HEK293 (cell line): ENCODE results near the gene ADGRB3.

ENCODE experiments used
- CTCF ChIA-PET: fragments of 350-600 bp; formaldehyde crosslinking; extraction: SDS; loops from one replicate; lab custom pipeline; 2021; ENCODE audit warnings: antibody characterized with exemption; lab: Yijun Ruan, JAX
- POLR2A ChIA-PET: fragments of 300-600 bp; formaldehyde crosslinking; extraction: SDS; loops from one replicate; lab custom pipeline; 2020; ENCODE audit warnings: antibody characterized with exemption, inconsistent platforms; lab: Yijun Ruan, JAX
- H3K27ac ChIP-seq: fragments of 200-500 bp; sonication (Bioruptor generic); 2 replicates; pipeline ENCODE4 v1.5.1; 2014; ENCODE audit warnings: low read depth, low read length, control low read depth, inconsistent platforms; ENCODE audit errors: extremely low read depth
- H3K36me3 ChIP-seq, 2 experiments: fragments of 200-500 bp in 1 of 2; sonication (Bioruptor generic) in 1 of 2; 1 replicate in 1 of 2; 2 replicates in 1 of 2; pipeline ENCODE4 v1.5.1; 2014 to 2017; ENCODE audit warnings: inconsistent platforms in 2 of 2, low read length in 2 of 2; ENCODE audit not compliant: control insufficient read depth in 2 of 2, insufficient read depth in 1 of 2
- H3K4me1 ChIP-seq: fragments of 200-500 bp; sonication (Bioruptor generic); 2 replicates; pipeline ENCODE4 v1.5.1; 2014; ENCODE audit warnings: mild to moderate bottlenecking, low read length, inconsistent platforms; ENCODE audit not compliant: control insufficient read depth, insufficient read depth
- H3K4me3 ChIP-seq: 2 replicates; pipeline ENCODE4 v1.5.1; 2011; ENCODE audit warnings: low read depth, mild to moderate bottlenecking, control low read depth, low read length, moderate library complexity
- H3K9me3 ChIP-seq: fragments of 200-500 bp; sonication (Bioruptor generic); 2 replicates; pipeline ENCODE4 v1.5.1; 2014; ENCODE audit warnings: low read depth, low read length, inconsistent platforms; ENCODE audit not compliant: control insufficient read depth, insufficient read depth
- GLIS1 ChIP-seq: fragments of 450-650 bp; formaldehyde crosslinking; IDR thresholded peaks from 2 replicates; pipeline ENCODE4 v1.5.1; 2016; ENCODE audit warnings: missing biosample characterization, missing genetic modification characterization
- GLIS2 ChIP-seq: fragments of 450-650 bp; formaldehyde crosslinking; IDR thresholded peaks from 2 replicates; pipeline ENCODE4 v1.5.1; 2016; ENCODE audit warnings: missing biosample characterization, missing genetic modification characterization
- IKZF3 ChIP-seq: fragments of 450-650 bp; IDR thresholded peaks from 2 replicates; pipeline ENCODE4 v1.5.0; 2018; ENCODE audit warnings: missing biosample characterization, mild to moderate bottlenecking, missing genetic modification characterization, moderate library complexity
- MZF1 ChIP-seq: fragments of 450-650 bp; formaldehyde crosslinking; IDR thresholded peaks from 2 replicates; pipeline ENCODE4 v1.5.1; 2017; ENCODE audit warnings: missing biosample characterization, missing genetic modification characterization, borderline replicate concordance
- ZBTB17 ChIP-seq: fragments of 450-650 bp; formaldehyde crosslinking; IDR thresholded peaks from 2 replicates; pipeline ENCODE4 v1.5.1; 2016; ENCODE audit warnings: missing biosample characterization, missing genetic modification characterization
- ZBTB20 ChIP-seq: fragments of 450-650 bp; formaldehyde crosslinking; IDR thresholded peaks from 2 replicates; pipeline ENCODE4 v1.5.1; 2016; ENCODE audit warnings: missing biosample characterization, missing genetic modification characterization
- ZIC2 ChIP-seq: fragments of 450-650 bp; formaldehyde crosslinking; IDR thresholded peaks from 2 replicates; pipeline ENCODE4 v1.5.1; 2016; ENCODE audit warnings: missing biosample characterization, missing genetic modification characterization
- ZNF140 ChIP-seq: fragments of 450-650 bp; formaldehyde crosslinking; IDR thresholded peaks from 2 replicates; pipeline ENCODE4 v1.5.1; 2016; ENCODE audit warnings: missing biosample characterization, missing genetic modification characterization
- ZNF157 ChIP-seq: fragments of 450-650 bp; formaldehyde crosslinking; IDR thresholded peaks from 2 replicates; pipeline ENCODE4 v1.5.1; 2016; ENCODE audit warnings: missing biosample characterization, missing genetic modification characterization
- ZNF335 ChIP-seq: fragments of 450-650 bp; formaldehyde crosslinking; conservative IDR thresholded peaks from 2 replicates; pipeline ENCODE4 v1.5.1; 2016; ENCODE audit warnings: missing biosample characterization, missing genetic modification characterization
- ZNF621 ChIP-seq: fragments of 450-650 bp; formaldehyde crosslinking; IDR thresholded peaks from 2 replicates; pipeline ENCODE4 v1.5.1; 2017; ENCODE audit warnings: missing biosample characterization, missing genetic modification characterization
- ZNF626 ChIP-seq: fragments of 450-650 bp; sonication (Bioruptor Pico); formaldehyde crosslinking; IDR thresholded peaks from 2 replicates; pipeline ENCODE4 v1.5.1; 2018; ENCODE audit warnings: missing biosample characterization, missing genetic modification characterization, inconsistent platforms
- TF ChIP-seq, protein P1 (sequence below): fragments of 450-650 bp; formaldehyde crosslinking; IDR thresholded peaks from 2 replicates; pipeline ENCODE4 v1.5.1; 2016; ENCODE audit warnings: missing biosample characterization, missing genetic modification characterization
- TF ChIP-seq, protein P2 (sequence below): fragments of 450-650 bp; formaldehyde crosslinking; optimal IDR thresholded peaks from 2 replicates; pipeline ENCODE3; 2016; ENCODE audit warnings: missing biosample characterization, mild to moderate bottlenecking, missing genetic modification characterization
- TF ChIP-seq, protein P3 (sequence below): fragments of 450-650 bp; formaldehyde crosslinking; IDR thresholded peaks from 2 replicates; pipeline ENCODE4 v1.5.1; 2016; ENCODE audit warnings: missing biosample characterization, missing genetic modification characterization
- TF ChIP-seq, protein P4 (sequence below): fragments of 450-650 bp; formaldehyde crosslinking; IDR thresholded peaks from 2 replicates; pipeline ENCODE4 v1.5.1; 2017; ENCODE audit warnings: missing biosample characterization, missing genetic modification characterization
- TF ChIP-seq, protein P5 (sequence below): fragments of 450-650 bp; formaldehyde crosslinking; IDR thresholded peaks from 2 replicates; pipeline ENCODE4 v1.5.1; 2016; ENCODE audit warnings: missing biosample characterization, missing genetic modification characterization
- TF ChIP-seq, protein P6 (sequence below): fragments of 450-650 bp; formaldehyde crosslinking; IDR thresholded peaks from 2 replicates; pipeline ENCODE4 v1.5.1; 2016; ENCODE audit warnings: missing biosample characterization, missing genetic modification characterization

ADGRB3 gene

DNA sequence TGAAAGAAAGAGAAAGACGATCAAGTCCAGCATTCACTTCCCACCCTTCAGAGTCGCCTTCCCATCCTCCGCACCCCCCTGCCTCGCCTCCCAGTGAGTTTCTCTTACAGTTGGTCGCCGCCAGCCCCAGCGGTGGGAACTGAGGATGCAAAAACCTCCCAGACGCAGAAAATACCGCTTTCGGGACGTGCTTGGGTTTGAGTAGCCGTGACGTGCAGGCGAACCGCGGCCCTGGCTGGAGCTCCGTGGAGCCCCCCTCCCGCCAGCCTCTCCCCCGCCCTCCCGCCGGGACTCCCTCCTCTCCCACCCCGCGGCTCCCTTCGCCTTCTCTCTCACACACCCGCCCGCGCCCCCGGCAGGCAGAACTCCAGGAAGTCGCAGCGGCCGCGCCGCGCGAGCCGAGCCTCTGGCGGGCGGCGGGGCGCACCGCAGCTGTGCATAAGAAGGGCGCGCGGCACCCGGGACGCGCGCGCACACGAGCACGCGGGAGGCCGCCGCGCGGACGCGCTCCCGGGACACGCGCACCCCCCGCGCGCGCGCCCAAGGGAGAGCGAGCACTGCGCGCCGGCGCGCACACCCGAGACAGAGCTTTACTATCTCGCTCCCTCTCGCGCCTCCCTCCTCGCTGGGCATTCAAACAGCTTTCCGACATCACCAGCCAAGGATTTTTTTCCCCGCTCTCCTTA lies at the start of gene ADGRB3:
ADGRB3 (plus strand) TSS at position 557 of the 686 bp plus-strand sequence. CDS start 3,394 bp downstream, outside the sequence.
- TF ChIP-seq, protein P1, sequence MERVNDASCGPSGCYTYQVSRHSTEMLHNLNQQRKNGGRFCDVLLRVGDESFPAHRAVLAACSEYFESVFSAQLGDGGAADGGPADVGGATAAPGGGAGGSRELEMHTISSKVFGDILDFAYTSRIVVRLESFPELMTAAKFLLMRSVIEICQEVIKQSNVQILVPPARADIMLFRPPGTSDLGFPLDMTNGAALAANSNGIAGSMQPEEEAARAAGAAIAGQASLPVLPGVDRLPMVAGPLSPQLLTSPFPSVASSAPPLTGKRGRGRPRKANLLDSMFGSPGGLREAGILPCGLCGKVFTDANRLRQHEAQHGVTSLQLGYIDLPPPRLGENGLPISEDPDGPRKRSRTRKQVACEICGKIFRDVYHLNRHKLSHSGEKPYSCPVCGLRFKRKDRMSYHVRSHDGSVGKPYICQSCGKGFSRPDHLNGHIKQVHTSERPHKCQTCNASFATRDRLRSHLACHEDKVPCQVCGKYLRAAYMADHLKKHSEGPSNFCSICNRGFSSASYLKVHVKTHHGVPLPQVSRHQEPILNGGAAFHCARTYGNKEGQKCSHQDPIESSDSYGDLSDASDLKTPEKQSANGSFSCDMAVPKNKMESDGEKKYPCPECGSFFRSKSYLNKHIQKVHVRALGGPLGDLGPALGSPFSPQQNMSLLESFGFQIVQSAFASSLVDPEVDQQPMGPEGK: 0 out of 2 replicates have a peak, but pooled peaks have one; percentile 12
- TF ChIP-seq, protein P2, sequence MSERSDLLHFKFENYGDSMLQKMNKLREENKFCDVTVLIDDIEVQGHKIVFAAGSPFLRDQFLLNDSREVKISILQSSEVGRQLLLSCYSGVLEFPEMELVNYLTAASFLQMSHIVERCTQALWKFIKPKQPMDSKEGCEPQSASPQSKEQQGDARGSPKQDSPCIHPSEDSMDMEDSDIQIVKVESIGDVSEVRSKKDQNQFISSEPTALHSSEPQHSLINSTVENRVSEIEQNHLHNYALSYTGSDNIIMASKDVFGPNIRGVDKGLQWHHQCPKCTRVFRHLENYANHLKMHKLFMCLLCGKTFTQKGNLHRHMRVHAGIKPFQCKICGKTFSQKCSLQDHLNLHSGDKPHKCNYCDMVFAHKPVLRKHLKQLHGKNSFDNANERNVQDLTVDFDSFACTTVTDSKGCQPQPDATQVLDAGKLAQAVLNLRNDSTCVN: peak; percentile 75
- TF ChIP-seq ZNF157: no peak
- TF ChIP-seq, protein P3, sequence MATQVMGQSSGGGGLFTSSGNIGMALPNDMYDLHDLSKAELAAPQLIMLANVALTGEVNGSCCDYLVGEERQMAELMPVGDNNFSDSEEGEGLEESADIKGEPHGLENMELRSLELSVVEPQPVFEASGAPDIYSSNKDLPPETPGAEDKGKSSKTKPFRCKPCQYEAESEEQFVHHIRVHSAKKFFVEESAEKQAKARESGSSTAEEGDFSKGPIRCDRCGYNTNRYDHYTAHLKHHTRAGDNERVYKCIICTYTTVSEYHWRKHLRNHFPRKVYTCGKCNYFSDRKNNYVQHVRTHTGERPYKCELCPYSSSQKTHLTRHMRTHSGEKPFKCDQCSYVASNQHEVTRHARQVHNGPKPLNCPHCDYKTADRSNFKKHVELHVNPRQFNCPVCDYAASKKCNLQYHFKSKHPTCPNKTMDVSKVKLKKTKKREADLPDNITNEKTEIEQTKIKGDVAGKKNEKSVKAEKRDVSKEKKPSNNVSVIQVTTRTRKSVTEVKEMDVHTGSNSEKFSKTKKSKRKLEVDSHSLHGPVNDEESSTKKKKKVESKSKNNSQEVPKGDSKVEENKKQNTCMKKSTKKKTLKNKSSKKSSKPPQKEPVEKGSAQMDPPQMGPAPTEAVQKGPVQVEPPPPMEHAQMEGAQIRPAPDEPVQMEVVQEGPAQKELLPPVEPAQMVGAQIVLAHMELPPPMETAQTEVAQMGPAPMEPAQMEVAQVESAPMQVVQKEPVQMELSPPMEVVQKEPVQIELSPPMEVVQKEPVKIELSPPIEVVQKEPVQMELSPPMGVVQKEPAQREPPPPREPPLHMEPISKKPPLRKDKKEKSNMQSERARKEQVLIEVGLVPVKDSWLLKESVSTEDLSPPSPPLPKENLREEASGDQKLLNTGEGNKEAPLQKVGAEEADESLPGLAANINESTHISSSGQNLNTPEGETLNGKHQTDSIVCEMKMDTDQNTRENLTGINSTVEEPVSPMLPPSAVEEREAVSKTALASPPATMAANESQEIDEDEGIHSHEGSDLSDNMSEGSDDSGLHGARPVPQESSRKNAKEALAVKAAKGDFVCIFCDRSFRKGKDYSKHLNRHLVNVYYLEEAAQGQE: peak; percentile 73
- TF ChIP-seq MZF1 (tag by site-specific recombination): peak; percentile 96; the same call in 1 of the 2 replicates
- TF ChIP-seq ZNF626 (tag by site-specific recombination): no peak
- no peak for TF ChIP-seq ZNF621 (tag by site-specific recombination)
- TF ChIP-seq, protein P4, sequence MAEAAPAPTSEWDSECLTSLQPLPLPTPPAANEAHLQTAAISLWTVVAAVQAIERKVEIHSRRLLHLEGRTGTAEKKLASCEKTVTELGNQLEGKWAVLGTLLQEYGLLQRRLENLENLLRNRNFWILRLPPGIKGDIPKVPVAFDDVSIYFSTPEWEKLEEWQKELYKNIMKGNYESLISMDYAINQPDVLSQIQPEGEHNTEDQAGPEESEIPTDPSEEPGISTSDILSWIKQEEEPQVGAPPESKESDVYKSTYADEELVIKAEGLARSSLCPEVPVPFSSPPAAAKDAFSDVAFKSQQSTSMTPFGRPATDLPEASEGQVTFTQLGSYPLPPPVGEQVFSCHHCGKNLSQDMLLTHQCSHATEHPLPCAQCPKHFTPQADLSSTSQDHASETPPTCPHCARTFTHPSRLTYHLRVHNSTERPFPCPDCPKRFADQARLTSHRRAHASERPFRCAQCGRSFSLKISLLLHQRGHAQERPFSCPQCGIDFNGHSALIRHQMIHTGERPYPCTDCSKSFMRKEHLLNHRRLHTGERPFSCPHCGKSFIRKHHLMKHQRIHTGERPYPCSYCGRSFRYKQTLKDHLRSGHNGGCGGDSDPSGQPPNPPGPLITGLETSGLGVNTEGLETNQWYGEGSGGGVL (tag by site-specific recombination): peak; percentile 50
- peak; percentile 6; the same call in 1 of the 2 replicates for TF ChIP-seq ZBTB17
- 0 out of 2 replicates have a peak, but pooled peaks have one; percentile 9 for TF ChIP-seq IKZF3
- peak; percentile 70 for TF ChIP-seq GLIS2 (tag by site-specific recombination)
- peak; percentile 88 for TF ChIP-seq GLIS1 (tag by site-specific recombination)
- peak; percentile 29; the same call in 1 of the 2 replicates for TF ChIP-seq ZIC2
- TF ChIP-seq ZNF335: 0 out of 2 replicates have a peak, but pooled peaks have one; percentile 9
- TF ChIP-seq ZNF140: no peak
- peak; percentile 65 for TF ChIP-seq ZBTB20 (tag by site-specific recombination)
- TF ChIP-seq, protein P5, sequence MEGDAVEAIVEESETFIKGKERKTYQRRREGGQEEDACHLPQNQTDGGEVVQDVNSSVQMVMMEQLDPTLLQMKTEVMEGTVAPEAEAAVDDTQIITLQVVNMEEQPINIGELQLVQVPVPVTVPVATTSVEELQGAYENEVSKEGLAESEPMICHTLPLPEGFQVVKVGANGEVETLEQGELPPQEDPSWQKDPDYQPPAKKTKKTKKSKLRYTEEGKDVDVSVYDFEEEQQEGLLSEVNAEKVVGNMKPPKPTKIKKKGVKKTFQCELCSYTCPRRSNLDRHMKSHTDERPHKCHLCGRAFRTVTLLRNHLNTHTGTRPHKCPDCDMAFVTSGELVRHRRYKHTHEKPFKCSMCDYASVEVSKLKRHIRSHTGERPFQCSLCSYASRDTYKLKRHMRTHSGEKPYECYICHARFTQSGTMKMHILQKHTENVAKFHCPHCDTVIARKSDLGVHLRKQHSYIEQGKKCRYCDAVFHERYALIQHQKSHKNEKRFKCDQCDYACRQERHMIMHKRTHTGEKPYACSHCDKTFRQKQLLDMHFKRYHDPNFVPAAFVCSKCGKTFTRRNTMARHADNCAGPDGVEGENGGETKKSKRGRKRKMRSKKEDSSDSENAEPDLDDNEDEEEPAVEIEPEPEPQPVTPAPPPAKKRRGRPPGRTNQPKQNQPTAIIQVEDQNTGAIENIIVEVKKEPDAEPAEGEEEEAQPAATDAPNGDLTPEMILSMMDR (tag by site-specific recombination): peak; percentile 38
- TF ChIP-seq, protein P6, sequence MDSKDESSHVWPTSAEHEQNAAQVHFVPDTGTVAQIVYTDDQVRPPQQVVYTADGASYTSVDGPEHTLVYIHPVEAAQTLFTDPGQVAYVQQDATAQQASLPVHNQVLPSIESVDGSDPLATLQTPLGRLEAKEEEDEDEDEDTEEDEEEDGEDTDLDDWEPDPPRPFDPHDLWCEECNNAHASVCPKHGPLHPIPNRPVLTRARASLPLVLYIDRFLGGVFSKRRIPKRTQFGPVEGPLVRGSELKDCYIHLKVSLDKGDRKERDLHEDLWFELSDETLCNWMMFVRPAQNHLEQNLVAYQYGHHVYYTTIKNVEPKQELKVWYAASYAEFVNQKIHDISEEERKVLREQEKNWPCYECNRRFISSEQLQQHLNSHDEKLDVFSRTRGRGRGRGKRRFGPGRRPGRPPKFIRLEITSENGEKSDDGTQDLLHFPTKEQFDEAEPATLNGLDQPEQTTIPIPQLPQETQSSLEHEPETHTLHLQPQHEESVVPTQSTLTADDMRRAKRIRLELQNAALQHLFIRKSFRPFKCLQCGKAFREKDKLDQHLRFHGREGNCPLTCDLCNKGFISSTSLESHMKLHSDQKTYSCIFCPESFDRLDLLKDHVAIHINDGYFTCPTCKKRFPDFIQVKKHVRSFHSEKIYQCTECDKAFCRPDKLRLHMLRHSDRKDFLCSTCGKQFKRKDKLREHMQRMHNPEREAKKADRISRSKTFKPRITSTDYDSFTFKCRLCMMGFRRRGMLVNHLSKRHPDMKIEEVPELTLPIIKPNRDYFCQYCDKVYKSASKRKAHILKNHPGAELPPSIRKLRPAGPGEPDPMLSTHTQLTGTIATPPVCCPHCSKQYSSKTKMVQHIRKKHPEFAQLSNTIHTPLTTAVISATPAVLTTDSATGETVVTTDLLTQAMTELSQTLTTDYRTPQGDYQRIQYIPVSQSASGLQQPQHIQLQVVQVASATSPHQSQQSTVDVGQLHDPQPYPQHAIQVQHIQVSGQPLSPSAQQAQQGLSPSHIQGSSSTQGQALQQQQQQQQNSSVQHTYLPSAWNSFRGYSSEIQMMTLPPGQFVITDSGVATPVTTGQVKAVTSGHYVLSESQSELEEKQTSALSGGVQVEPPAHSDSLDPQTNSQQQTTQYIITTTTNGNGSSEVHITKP (tag by site-specific recombination): peak; percentile 55
- Histone ChIP-seq H3K4me1 (no peaks in the 10 kb centered on the region), H3K27ac (no peak within 1 kb of the TSS), H3K36me3 (no peaks in the 10 kb centered on the region), H3K4me3 (peak within 1 kb of the TSS; percentile 87), H3K9me3 (no peaks in the 10 kb centered on the region)
- POLR2A ChIA-PET: interaction anchor here (0.7 kb wide), 1 partner anchor 59 kb away, joined by 3 read pairs; no protein-coding TSS in a partner anchor
- CTCF ChIA-PET: interaction anchor here (0.5 to 2.1 kb wide), 10 partner anchors 12 to 1184 kb away, joined by 3 to 8 read pairs (median 4); no protein-coding TSS in a partner anchor
